ENCODE measurements around the gene DDX1. TPM values are rescaled to one million over a fixed set of nuclear protein-coding genes. Genes with fewer than 3 reads are reported as not detected.

Gene DDX1
- total RNA-seq, 1 donor, result 120 TPM

DNA sequence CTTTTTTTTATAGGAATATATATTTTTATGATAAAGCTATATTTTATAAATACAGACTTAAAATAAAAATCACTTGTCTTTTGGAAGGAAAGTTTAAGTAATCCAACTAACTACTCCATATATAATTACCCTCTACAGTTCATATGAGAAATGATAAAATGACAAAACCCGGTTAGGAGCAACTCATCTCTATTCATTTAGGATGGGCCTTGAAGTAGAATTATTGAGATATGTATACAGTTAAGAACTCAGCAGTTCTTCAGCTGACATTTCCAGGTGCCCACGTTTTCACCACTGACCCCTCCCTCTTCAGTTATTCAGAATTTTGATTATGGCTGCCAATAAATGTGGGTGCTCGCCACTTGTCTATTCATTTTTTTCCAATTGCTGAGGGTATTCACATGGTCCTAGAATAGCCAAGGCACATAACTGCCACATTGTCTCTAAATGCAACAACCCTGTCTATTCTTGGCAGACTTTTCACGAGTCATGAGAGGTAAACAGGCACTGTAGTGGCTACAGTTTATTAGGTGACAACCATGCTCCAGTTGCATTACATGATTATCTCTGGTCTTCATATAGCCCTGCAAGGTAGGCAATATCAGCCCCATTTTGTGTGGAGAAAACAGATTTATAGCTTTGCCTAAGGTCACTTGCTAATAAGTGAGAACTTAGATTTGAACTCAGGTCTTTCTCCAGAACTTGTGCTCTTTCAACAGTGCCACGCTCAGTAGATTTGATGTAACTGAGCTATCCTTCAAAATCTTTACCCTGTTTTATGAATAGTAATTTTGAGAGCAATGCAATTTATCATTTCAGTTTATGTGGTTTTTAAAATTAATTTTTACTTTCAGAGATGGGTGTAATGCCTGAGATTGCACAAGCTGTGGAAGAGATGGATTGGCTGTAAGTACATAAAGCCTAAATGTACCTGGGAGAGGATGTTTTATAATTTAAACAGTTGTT is 2.9 kb downstream of the DDX1 start:
- no peak for DNase-seq (ENCODE audit: low read depth)
- H3K4me3 ChIP-seq (ENCODE audit: low read depth, low read length), result no peak overlapping the region
- TF ChIP-seq, protein P1, sequence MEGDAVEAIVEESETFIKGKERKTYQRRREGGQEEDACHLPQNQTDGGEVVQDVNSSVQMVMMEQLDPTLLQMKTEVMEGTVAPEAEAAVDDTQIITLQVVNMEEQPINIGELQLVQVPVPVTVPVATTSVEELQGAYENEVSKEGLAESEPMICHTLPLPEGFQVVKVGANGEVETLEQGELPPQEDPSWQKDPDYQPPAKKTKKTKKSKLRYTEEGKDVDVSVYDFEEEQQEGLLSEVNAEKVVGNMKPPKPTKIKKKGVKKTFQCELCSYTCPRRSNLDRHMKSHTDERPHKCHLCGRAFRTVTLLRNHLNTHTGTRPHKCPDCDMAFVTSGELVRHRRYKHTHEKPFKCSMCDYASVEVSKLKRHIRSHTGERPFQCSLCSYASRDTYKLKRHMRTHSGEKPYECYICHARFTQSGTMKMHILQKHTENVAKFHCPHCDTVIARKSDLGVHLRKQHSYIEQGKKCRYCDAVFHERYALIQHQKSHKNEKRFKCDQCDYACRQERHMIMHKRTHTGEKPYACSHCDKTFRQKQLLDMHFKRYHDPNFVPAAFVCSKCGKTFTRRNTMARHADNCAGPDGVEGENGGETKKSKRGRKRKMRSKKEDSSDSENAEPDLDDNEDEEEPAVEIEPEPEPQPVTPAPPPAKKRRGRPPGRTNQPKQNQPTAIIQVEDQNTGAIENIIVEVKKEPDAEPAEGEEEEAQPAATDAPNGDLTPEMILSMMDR (IDR thresholded peaks at IDR 0.05; ENCODE audit: insufficient read depth, low read depth, low read length), result no peak

DNA sequence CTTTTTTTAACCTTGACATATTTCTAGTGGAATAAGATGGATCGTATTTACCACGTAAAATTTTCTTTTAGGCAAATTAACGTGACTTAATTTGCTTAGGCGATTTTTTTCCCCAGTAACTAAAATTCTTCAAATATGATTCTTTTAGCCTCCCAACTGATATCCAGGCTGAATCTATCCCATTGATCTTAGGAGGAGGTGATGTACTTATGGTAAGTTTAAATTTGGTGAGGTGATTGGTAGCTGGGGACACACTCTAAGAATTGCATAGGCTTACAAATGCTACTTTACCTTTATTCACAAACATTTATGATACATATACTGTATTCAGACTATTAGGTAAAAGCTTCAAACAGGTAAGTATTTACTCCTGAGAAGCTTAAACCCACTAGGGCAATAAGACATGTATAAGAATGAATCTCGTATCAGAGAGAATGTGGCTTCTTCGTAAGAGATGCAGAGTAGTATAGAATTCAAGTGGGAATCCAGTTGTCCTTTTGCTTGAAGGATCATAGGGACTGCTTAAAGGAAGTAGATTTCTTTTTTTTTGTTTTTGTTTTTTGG is 3.8 kb downstream of the DDX1 start:
- no peak for DNase-seq (ENCODE audit: low read depth)
- TF ChIP-seq, protein P1 (IDR thresholded peaks at IDR 0.05; ENCODE audit: insufficient read depth, low read depth, low read length), result no peak
- no peak overlapping the region for H3K4me3 ChIP-seq (ENCODE audit: low read depth, low read length)

DNA sequence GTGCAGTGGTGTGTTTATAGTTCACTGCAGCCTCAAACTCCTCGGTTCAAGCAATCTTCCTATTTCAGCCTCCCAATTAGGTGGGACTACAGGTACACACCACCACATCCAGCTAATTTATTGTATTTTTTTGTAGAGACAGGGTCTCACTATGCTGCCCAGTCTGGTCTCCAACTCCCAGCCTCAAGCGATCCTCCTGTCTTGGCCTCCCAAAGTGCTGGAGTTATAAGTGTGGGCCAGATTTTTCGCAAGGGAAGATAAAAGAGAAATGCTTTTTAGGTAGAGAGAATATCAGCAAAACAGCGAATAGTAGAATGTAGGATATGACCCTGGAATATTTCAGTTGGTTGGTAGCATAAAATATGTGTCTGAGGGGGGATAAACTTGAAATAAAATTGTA is 4.3 kb downstream of the DDX1 start:
- DNase-seq (ENCODE audit: low read depth), result no peak
- TF ChIP-seq, protein P1 (IDR thresholded peaks at IDR 0.05; ENCODE audit: insufficient read depth, low read depth, low read length), result no peak
- H3K4me3 ChIP-seq (ENCODE audit: low read depth, low read length), result no peak overlapping the region

DNA sequence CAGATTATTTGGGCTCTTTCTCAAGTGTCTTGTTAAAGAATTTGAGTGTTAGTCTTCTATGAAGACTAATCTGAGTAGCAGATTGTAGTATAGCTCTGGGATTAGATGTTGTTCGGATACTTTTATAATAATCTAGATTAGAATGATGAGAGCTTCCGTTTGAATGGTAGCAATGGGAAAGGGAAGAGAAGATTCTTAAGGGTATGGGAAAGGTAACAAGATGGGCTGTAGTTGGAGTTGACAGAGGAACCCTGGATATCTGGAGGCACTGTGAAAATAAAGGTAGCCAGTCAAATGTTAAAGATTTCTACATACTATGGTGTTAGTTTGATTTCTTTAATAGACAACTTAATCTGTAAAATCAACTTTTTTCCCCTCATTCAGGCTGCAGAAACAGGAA is 4.7 kb downstream of the DDX1 start:
- TF ChIP-seq, protein P1 (IDR thresholded peaks at IDR 0.05; ENCODE audit: insufficient read depth, low read depth, low read length), result no peak
- DNase-seq (ENCODE audit: low read depth), result no peak
- no peak overlapping the region for H3K4me3 ChIP-seq (ENCODE audit: low read depth, low read length)

DNA sequence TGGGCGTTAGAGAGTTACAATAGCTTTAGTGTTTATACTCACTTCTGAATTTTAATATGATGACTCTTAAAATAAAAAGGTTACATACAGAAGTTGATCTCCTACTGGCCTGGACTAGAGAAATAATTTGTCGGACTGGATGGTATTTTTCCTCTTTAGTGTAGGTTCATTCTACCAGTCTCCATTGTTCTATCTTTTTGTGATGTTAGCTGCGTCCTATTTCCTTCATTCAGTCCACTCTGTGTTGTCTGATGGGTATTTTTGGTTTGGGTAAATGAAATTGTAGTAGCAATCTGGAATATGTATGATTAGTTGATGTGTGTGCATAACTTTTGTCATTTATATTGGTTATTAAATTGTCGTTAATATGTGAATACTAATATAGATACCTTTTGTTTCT is 5.3 kb downstream of the DDX1 start:
- DNase-seq (ENCODE audit: low read depth), result no peak
- TF ChIP-seq, protein P1 (IDR thresholded peaks at IDR 0.05; ENCODE audit: insufficient read depth, low read depth, low read length), result no peak
- H3K4me3 ChIP-seq (ENCODE audit: low read depth, low read length), result no peak overlapping the region

DNA sequence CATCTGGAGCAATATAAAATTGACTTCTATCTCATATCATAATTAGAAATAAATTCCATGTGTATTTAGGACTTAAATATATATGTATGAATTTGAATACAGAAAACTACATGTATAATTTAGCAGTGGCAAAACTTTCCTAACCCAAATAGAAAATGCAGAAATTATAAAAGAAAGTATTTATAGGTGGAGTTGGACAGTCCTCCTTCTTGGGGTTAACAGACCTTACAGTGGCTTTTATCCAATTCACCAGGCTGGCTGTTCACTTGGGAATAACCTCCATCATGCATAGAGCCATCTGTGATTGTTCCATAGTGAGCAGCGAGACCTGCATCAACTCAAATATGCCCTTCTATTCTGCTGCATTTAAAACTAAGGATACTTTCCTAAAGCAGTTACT is 8.3 kb downstream of the DDX1 start:
- TF ChIP-seq, protein P1 (IDR thresholded peaks at IDR 0.05; ENCODE audit: insufficient read depth, low read depth, low read length), result no peak
- DNase-seq (ENCODE audit: low read depth), result no peak
- no peak overlapping the region for H3K4me3 ChIP-seq (ENCODE audit: low read depth, low read length)
